Activated T-cell treated with anti-CD3 and anti-CD28 coated beads for 4 hours (primary cell): ENCODE data around the gene RAE1.
"Not testable (repeated sequence)": the region's sequence is repeated elsewhere in the genome, so short reads cannot be mapped to it uniquely, and the experiment has no call there.

Source experiments
- DNase-seq: peaks from one replicate; pipeline ENCODE4 v3.0.0-alpha.2; 2020

Gene RAE1

DNA sequence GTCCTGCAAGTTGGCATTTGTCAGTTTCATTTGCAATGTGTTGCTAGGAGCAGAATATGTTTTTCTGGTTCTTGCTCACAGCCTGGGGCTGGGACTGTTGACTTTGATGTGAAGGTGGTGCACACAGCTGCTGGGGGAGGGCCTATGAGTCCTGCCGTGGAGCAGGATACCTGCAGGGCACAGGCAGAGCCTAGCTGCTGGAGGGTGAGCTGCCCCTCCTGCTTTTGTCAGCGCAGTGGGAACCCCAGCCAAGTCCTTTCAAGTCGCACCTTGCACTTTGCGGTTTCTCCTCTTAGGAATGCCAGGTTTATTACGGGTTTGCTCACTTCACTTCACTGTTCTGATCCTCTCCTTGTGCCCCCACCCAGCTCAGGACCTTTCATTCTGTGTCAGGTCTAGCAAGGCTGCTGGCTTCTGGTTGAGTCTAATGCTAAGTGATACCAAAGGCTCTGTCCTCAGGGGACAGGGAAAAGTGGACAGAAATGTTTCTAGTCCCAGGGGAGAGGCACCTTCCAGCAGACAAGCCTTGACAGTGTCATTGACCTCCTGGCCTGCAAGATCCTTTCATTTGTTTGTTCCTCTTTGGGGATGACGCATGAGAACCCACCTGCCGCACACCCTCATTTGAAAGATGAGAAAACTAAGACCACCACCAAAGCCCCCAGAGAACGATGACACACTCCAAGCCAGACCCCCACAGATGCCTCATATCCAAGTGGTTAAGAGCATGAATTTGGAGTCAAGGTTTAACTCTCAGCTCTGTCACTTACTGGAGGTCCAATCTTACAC lies 24.2 kb upstream of the RAE1 start:
- DNase-seq, result no peak

DNA sequence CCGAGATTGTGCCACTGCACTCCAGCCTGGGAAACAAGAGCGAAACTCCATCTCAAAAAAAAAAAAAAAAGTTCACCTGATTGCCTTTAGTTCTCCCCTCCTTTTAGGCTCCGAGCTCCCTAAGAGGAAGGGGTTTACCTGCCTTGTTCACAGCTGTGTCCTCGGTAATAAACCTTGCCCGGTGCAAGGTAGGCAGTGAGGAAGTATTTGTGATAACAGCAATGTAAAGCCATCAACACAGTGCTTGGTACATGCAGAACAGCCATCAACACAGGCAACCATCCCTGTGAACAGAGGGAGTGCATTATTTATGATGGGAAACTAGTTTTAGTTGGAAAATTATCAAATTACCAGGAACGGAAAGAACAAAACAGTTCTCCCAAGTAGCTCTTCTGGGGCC lies 23.2 kb upstream of the RAE1 start:
- DNase-seq, result no peak

DNA sequence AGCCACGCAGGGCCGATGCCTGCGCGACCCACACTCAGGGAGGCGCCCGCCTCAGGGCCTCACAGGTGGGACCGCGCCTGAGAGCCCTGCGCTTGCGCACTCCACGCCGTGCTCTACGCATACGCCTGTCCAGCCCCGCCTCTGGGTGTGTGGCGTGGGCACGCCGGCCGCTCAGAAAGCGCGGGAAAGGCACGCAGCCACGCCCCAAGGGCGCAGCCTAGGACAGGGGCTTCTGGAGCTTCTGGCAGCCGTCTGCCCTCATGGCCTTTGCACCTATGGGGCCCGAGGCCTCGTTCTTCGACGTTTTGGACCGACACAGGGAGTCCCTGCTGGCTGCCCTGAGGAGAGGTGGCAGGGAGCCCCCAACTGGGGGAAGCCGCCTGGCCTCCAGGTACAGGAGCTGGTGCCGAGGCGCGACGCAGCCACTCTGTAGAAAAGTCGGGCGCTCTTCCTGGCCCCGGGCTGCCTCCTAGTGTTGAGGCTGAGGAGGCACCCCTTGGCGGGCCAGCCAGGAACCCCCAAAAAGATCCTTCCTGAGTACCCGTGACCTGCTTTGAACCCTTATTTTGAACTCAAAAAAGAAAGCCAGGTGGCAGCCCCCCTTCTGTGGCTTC lies 21.3 kb upstream of the RAE1 start, which contains the start of gene SPO11:
Gene SPO11 (plus strand): TSS at position 196 of the 614 bp plus-strand sequence. CDS start 65 bp downstream, at position 261.
- DNase-seq, result no peak

DNA sequence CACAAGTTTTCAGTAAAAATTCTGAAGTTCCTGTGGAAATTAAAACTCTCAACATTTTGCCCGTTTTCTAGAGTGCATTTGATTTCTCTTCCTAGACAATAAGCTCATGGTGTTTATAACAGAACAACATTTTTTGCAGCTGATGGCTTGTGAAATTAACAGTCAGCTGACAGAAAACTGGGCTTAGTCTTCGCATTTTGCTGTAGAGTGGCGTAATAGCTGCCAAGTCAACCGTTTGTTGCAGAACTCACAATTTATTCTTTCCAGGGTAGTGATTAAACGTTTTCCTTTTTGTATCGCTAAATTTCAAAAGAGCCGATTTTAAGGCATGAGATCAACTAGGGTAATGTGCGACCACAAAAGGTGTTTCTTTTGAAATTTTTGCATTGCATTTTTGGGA lies 20.1 kb upstream of the RAE1 start:
- no peak for DNase-seq

DNA sequence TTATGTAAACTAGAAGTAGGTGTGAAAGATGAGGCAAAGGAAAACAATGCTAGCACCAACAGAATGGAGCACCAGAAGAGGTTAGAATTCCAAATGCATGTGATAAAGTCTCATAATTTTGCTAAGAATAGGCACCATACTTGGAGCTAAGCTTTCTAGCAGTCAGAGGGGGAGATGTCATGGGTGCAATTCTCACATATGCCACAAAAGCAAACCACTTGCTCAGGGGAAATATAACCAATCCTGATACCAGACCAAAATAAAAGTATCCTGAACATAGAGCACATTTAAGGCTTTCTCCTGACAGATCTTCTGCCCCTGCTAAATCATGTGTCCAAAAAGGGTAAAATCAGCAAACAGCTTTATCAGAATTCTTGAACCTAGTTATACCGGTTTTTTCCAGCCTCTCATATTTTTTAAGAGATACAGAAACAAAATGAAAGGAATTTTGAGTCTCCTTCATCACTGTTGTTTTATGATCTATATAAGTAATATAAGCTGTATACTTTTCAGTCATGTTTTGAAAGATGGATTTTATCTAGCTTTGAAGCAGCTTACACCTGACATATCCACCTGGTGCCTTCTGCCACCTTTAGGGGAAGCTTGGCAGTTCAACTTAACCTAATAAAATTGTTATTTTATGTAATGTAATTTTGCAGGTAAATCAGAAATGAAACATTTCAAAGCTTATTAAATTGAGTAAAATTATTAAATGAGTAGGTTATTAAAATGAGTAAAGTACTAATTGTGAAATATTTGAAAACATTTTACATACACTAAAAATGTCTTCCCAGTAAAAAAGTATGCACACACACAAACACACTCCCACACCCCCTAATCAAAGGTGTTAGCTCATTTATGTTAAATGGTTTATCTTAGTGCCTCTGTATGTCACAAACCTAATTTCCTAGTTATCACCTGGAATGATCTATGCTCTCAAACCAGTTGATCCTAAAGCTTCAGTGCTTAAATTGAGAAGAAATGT lies 18.7 kb upstream of the RAE1 start:
- DNase-seq, result no peak

DNA sequence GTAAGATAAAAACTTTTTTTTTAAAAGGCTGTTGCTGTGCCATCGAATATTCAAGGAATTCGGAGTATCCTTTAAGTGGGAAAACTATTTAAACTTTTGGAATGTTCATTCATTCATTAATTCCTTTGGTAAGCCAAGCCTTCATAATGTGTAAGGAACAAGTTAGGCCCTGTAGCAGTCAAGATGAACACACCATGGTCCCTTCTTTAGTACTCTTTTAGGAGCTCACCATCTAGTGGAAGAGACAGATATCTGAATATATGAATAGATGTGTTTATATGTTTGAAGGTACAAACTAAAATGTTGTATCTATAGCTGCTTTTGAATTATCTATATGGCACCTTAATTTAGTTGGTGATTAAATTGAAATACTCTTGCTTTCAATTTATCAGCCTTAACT lies 15.7 kb upstream of the RAE1 start:
- no peak for DNase-seq

DNA sequence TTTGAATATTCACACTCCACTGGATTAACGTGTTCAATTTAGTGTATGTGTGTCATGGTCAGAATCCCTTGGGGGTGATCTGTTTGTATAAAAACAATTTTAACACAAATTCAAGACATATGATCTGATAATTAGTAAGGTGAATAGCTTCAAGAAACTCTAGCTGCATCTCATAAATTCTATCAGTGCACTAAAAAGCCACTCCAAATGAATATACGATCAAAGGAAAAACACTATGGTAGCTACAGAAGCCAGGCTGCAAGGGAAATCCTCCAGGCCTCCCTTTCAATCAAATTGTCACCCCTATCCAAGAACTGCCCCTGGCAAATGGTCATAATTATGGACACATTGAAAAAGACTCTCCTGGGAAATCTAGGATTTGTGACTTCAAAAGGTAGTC lies 9.4 kb upstream of the RAE1 start:
- no peak for DNase-seq

DNA sequence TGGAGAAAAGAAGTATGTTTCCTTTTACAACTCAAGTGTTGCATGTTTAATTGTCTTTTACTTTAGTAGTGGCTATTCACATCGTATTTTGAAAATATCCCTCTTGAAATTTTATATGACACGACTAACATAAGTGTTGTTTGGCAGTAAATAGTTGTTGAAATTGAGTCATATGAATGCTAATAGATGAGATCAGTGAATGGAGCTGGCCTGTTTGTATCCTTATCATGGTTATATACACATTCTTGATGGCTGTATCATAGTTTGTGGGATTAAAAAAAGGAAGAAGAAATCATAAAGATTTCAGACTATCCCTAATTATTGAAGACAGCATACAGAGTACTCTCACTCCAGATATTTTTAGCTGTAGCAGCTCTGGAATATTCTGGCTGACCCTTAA lies 8.2 kb upstream of the RAE1 start:
- no peak for DNase-seq

DNA sequence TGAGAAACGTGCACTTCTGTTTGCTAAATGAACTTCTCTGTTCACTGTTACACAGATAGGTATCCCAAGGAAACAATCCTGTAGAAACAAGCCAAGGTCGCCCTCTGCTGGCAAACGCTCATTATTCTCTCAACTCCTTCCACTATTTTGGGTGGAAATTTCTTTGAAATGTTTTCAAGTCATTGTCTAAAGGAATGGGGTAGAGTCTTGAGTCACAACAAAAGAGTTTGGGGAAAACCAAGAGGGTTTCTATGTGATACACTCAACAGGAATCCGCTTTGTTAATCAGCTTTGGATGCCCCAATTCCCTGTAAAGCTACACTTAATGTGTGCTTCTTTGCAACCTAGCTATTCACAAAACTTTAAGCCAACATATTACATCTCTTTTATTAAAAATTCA lies 4.6 kb upstream of the RAE1 start:
- DNase-seq, result peak; percentile 62

DNA sequence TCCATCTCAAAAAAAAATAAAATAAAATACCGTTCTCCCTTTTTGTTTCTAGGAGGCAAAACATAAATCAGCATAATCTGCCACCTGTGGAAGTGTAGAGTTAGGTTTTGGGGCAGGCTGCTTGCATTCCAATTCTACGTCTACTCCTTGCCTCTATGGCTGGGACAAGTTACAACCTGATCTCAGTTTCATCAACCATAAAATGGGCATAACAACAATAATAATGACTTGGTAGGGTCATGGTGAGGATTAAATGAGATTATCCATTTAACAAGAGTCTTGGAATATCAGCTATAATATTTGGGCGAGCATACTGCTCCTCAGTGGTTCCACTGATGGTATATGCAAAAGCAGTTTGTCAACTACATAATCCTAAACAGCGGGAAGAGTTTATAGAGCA lies 3.7 kb upstream of the RAE1 start:
- no peak for DNase-seq

DNA sequence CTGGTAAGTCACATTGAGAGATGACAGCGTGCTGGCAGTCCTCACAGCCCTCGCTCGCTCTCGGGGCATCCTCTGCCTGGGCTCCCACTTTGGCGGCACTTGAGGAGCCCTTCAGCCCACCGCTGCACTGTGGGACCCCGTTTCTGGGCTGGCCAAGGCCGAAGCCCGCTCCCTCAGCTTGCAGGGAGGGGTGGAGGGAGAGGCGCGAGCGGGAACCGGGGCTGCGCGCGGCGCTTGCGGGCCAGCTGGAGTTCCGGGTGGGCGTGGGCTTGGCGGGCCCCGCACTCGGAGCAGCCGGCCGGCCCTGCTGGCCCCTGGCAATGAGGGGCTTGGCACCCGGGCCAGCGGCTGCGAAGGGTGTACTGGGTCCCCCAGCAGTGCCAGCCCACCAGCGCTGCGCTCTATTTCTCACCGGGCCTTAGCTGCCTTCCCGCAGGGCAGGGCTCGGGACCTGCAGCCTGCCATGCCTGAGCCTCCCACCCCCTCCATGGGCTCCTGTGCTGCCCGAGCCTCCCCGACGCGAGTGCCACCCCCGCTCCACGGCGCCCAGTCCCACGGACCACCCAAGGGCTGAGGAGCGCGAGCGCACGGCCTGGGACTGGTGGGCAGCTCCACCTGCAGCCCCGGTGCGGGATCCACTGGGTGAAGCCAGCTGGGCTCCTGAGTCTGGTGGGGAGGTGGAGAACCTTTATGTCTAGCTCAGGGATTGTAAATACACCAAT lies 2.7 kb upstream of the RAE1 start:
- DNase-seq, result not testable (repeated sequence)

DNA sequence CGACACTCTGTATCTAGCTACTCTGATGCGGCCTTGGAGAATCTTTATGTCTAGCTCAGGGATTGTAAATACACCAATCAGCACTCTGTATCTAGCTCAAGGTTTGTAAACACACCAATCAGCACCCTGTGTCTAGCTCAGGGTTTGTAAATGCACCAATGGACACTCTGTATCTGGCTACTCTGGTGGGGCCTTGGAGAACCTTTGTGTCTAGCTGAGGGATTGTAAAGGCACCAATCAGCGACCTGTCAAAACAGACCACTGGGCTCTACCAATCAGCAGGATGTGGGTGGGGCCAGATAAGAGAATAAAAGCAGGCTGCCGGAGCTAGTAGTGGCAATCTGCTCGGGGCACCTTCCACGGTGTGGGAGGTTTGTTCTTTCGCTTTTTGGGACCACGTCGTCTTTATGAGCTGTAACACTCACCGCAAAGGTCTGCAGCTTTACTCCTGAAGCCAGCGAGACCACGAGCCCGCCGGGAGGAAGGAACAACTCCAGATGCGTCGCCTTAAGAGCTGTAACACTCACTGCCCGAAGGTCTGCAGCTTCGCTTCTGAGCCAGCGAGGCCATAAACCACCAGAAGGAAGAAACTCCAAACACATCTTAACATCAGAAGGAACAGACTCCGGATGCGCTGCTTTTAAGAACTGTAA lies 2.0 kb upstream of the RAE1 start:
- not testable (repeated sequence) for DNase-seq

DNA sequence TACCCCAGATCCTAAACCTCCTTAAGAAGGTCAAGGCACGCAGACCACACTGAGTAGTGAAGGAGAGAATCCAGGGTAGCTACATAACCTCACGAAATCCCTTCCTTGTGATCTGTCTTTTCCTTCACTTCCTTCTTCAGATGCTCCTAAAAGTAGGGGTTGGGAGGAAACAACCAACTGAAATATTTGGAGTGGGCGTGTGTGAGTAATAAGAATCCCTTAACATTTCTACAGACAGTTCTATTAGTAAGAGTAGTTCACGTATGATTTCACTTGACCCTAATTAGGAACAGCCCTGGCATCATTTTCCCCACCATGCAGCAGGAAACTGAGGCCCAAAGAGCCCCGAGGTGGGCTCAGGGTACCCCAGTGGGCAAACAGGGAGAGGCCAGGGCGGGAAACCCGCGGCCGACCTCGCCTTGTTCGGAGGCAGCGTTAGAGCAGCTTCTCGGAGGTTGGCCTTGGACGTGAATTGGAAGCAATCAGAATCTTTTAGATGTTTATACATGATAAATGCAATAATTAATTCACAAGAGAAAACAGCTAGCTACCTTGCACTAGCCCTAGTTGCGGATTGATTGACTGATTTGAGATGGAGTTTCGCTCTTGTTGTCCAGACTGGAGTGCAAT lies 859 bp upstream of the RAE1 start:
- no peak for DNase-seq

DNA sequence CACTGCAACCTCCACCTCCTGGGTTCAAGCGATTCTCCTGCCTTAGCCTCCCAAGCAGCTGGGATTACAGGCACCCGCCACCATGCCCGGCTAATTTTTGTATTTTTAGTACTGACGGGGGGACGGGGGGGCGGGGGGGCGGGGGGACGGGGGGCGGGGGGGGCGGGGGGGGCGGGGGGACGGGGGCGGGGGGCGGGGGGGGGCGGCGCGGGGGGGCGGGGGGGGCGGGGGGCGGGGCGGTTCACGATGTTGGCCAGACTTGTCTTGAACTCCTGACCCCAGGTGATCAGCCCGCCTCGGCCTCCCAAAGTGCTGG lies 371 bp upstream of the RAE1 start:
- not testable (repeated sequence) for DNase-seq

DNA sequence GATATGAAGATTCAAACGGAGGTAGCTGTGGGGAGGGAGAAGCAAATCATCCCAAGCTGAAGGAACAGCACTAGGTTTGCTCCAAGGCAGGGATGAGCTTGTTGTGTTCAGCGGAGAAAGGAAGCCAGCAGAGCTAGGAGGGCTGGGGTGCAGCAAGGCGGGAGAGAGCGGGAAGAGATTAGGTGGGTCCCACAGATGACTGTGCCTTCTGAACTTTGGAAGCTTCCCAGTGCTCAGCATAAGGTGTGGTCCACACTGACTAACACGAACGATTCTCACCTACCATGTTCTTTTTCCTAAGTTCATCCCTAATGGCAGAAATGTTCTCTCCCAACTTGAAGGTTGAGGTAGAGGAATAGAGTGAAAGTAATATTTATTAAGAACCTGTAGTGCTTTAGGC lies 1.2 kb downstream of the RAE1 start:
- DNase-seq, result no peak

DNA sequence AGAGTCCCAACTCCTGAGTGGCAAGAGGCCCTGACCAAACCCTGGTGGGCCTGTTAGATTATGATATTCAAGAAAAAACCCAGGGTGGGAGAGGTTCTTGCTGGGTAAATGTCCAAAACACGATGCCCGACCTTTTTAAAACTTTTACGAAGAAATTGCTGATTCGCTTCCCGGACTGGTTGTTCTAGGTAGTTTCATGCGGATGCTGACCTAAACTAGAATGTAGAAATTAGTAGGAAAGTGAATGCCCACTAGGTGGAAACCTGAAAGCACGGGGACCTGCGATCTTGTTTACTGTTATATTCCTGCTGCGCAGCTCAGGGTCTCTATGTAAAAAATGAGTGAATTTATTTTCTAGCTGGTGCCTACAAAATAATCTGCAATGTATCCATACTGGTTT lies 2.3 kb downstream of the RAE1 start:
- DNase-seq, result no peak

DNA sequence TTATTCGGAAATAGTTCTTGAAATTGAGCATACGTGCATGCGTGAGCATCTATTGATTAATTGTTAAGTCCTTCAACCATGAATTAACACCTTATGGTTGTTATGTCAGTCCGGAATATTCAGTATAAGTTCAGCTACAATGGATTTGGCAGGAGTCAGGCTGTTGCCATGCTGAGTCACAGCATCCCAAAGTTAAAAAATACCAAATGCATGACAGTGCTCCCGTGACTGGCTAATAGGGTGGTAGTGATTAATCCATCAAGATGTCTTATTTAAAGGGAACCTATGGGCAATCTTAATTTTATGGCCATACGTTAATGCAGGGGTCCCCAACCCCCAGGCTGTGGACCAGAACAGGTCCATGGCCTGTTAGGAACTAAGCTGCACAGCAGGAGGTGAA lies 10.5 kb downstream of the RAE1 start:
- no peak for DNase-seq

DNA sequence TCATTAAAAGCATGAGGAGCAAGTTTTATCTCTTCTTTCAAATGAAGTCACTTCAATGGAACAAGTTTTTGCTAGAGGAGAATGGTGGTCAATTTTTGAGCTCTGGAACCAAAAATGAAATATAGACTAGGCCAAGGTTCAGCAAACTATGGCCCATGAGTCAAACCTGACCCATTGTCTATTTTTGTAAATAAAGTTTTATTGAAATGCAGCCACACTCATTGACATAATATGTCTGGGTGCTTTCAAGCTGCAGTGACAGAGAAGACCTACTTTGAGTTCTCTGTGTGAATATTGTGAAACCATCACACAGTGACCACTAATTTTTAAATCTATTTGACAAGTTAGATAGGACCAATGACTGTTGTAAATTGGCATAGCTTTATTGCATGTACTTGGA lies 13.4 kb downstream of the RAE1 start:
- DNase-seq, result no peak

DNA sequence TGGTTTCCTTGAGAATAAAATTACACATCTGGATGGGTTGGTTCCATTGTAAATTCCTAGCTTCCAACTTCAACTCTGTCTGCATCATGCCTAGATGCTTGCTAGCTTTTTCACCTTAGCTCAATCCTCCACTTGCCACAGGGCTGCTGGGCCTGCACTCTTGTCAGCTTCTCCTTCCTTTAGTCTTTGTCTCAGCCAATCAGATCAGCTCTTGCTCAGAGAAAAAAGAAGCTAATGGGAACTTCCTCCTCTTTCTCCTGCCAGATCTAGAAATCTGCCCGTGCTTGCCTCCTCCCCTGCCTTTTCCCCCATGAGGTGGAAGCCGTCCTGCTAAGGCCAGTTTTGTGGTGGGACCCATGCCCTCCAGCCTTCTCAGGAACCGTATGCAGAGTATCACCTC lies 18.5 kb downstream of the RAE1 start:
- no peak for DNase-seq

DNA sequence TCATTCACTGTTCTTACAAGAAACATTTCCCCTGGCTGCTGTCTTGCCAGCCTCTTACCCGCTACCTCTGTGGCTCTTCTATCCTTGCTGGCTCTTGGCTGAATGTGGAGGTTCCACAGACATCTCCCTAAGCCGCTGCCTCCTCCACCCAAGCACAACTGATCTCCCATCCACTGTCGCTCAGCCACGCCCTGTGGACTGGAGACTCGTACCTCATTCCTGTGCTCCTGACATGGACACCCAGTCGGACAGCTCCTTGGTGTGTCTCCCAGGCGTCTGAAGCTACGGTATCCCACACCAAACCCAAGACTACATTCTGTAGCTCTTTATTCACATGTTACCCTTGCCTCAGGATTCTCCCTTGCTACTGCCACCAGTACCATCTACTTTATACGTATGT lies 19.3 kb downstream of the RAE1 start:
- no peak for DNase-seq

DNA sequence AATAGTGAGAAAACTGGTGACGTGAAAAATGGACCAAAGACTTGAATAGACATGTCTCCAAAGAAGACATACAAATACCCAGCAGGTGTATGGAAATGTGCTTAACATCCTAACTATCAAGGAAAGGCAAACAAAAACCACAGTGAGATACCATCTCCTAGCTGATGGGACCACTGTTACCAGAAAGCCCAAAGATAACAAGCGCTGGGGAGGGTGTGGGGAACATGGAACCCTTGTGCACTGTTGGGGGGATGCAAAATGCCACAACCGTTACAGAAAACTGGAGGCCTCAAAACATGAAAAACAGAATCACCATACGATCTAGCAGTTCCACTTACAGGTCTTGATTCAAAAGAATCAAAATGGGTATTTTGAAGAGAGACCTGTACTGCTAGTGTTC lies 20.3 kb downstream of the RAE1 start:
- no peak for DNase-seq

DNA sequence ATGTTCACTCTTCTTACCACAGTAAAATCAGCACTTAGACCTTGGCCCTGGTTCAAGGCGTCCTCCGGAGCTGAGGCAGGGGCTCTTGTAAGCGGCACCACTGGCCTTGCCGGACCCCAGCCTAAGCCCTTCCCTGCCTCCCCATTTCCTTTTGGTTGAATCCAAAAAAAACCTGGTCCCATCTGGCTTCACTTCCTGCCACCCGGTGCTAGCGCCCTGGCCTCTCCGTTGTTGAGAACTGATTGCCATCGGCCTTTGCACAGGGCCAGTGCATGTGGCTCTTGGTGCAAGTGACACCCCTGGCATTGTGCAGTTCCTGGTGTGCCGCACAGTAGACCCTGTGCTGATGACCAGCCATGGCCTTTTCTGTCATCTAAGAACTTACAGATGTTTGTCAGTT lies 21.1 kb downstream of the RAE1 start:
- no peak for DNase-seq
